Ovary (tissue), 9 donors: Measurements from ENCODE around the gene SPDYC. TPM values are rescaled to one million over a fixed set of nuclear protein-coding genes. Genes with fewer than 3 reads are reported as not detected.

Experiments used
- DNase-seq, 5 donors: peaks; one replicate each; pipeline ENCODE4 v3.0.0-alpha.2; 2019 to 2020
- H3K27ac ChIP-seq, 2 donors: fragments of 200-600 bp; one replicate each; pipeline versions ENCODE4 v1.5.1 to v1.8.0; 2019 to 2022
- H3K27me3 ChIP-seq: fragments of 200-600 bp; one replicate; pipeline ENCODE4 v1.8.0; 2022
- H3K36me3 ChIP-seq: fragments of 200-600 bp; sonication (generic); one replicate; pipeline ENCODE4 v1.5.1; 2019
- H3K4me1 ChIP-seq: one replicate; pipeline ENCODE4 v1.8.1; 2013; ENCODE audit warnings: mild to moderate bottlenecking, moderate library complexity; ENCODE audit not compliant: insufficient read depth
- H3K4me3 ChIP-seq: fragments of 200-600 bp; sonication (generic); one replicate; pipeline ENCODE4 v1.5.1; 2017
- H3K9me3 ChIP-seq, 2 donors: fragments of 200-600 bp in 1 of 2; sonication (generic) in 1 of 2; one replicate each; pipeline versions ENCODE4 v1.5.1 to v1.8.1; 2013 to 2019; ENCODE audit warnings: mild to moderate bottlenecking in 1 of 2, moderate library complexity in 1 of 2
- CTCF ChIP-seq, 3 donors: fragments of 450-650 bp in 2 of 3; fragments of 200-600 bp in 1 of 3; IDR thresholded peaks; one replicate each; pipeline versions ENCODE4 v1.5.1 to v1.8.0; 2016 to 2022; ENCODE audit warnings: antibody characterized with exemption in 3 of 3, mild to moderate bottlenecking in 1 of 3
- EP300 ChIP-seq: sonication (generic); formaldehyde crosslinking; IDR thresholded peaks from one replicate; pipeline ENCODE4 v1.6.1; 2017; ENCODE audit warnings: antibody characterized with exemption
- POLR2A ChIP-seq: fragments of 450-650 bp; IDR thresholded peaks from one replicate; pipeline ENCODE4 v1.6.1; 2017; ENCODE audit warnings: antibody characterized with exemption, mild to moderate bottlenecking, moderate library complexity
- WGBS, 3 donors: extraction: QIAGEN DNeasy Blood & Tissue Kit in 1 of 3; methylation state at CpG; one replicate each; pipeline versions ENCODE4 v1.1.5 to v1.1.7; 2013 to 2017; 5-methylcytosine and 5-hydroxymethylcytosine counted together
- intact Hi-C, 4 donors: fragments of 100-400 bp; cut with DNase I; formaldehyde crosslinking; loops; one replicate each; pipeline versions ENCODE4 v1.11.0 to v1.15.1; 2022 to 2023
- polyA plus RNA-seq, 2 donors: library from polyadenylated mRNA; stranded (reverse); fragments of 200-250 nt in 1 of 2; fragments of 350-450 nt in 1 of 2; fragmentation: Illumina TruSeq in 1 of 2; extraction: RNeasy Lipid Tissue Mini Kit (QIAGEN cat#74804) in 1 of 2; gene quantifications; one replicate each; pipeline ENCODE4 v1.2.3, GENCODE V29; 2013 to 2014
- total RNA-seq, 7 donors: library from RNA; depleted of rRNA in 2 of 7; stranded (reverse); fragments of >200 nt in 2 of 7; fragmentation: NEBNext Ultra II Directional in 3 of 7; extraction: Animal tissue kit (Norgen Biotek cat#: 25700) in 3 of 7; gene quantifications; one replicate each; pipeline versions ENCODE4 v1.1.0 to v1.2.4, GENCODE V29; 2016 to 2023
- donor health status: DM: no; HTN: no; CAD: no; lungs with moderate emphysema.
- donor health status: DM: no; HTN: no; CAD: no.
- donor health status: Bipolar disorder and iron deficiency.
- donor health status: DM: yes; HTN: yes; CAD: no.
- donor health status: DM: no; HTN: no; CAD: no.
- donor health status: DM: yes; HTN: yes; CAD: no.

SPDYC gene
- total and polyA plus RNA-seq, 9 donors, result 0.07 TPM; not detected in 8

GRCh38 chr11:65212226-65212801 lies 42.3 kb downstream of the SPDYC start:
- Histone ChIP-seq H3K36me3 (no peaks in the 10 kb centered on the region), H3K4me3 (no peak overlapping the region), H3K27me3 (no peaks in the 10 kb centered on the region), H3K9me3 (no peaks in the 10 kb centered on the region), H3K27ac (no peak overlapping the region), H3K4me1 (no peaks in the 10 kb centered on the region)
- intact Hi-C loops, result no loop called here
- no peak for TF ChIP-seq POLR2A
- TF ChIP-seq CTCF (IDR thresholded peaks at IDR 0.05), result no peak
- TF ChIP-seq EP300, result no peak
- DNase-seq, result no peak
- 61 to 68% (median 68%) methylated on average over 13 of the region's 13 CpGs for WGBS, 3 donors

GRCh38 chr11:65213322-65214211 lies 43.5 kb downstream of the SPDYC start:
- Histone ChIP-seq H3K36me3 (no peaks in the 10 kb centered on the region), H3K27me3 (no peaks in the 10 kb centered on the region), H3K4me1 (no peaks in the 10 kb centered on the region), H3K27ac (no peak overlapping the region), H3K9me3 (no peaks in the 10 kb centered on the region), H3K4me3 (no peak overlapping the region)
- TF ChIP-seq POLR2A (no peak), CTCF (IDR thresholded peaks at IDR 0.05) (no peak), EP300 (no peak)
- DNase-seq, result no peak
- WGBS, 3 donors, result 46 to 57% (median 54%) methylated on average over 22 to 26 of the region's 26 CpGs
- intact Hi-C loops, result no loop called here

GRCh38 chr11:65214212-65214845 lies 44.3 kb downstream of the SPDYC start:
- Histone ChIP-seq H3K27me3 (no peaks in the 10 kb centered on the region), H3K9me3 (no peaks in the 10 kb centered on the region), H3K36me3 (no peaks in the 10 kb centered on the region), H3K4me1 (no peaks in the 10 kb centered on the region), H3K27ac (no peak overlapping the region), H3K4me3 (no peak overlapping the region)
- 70 to 77% (median 72%) methylated on average over 16 of the region's 16 CpGs for WGBS, 3 donors
- DNase-seq, result no peak
- no peak for TF ChIP-seq POLR2A
- no peak for TF ChIP-seq EP300
- TF ChIP-seq CTCF (IDR thresholded peaks at IDR 0.05), result no peak
- intact Hi-C loops, result no loop called here

GRCh38 chr11:65215441-65216076 lies 45.5 kb downstream of the SPDYC start:
- H3K4me3 ChIP-seq, result no peak overlapping the region
- H3K4me1 ChIP-seq, result no peaks in the 10 kb centered on the region
- H3K36me3 ChIP-seq, result no peaks in the 10 kb centered on the region
- intact Hi-C loops, result no loop called here
- H3K27ac ChIP-seq, result no peak overlapping the region
- H3K9me3 ChIP-seq, result no peaks in the 10 kb centered on the region
- 88 to 94% (median 90%) methylated on average over 24 of the region's 24 CpGs for WGBS, 3 donors
- no peak for DNase-seq
- no peak for TF ChIP-seq POLR2A
- no peak for TF ChIP-seq EP300
- no peak for TF ChIP-seq CTCF (IDR thresholded peaks at IDR 0.05)
- H3K27me3 ChIP-seq, result no peaks in the 10 kb centered on the region
